Adrenal gland (tissue), 12 donors: Measurements from ENCODE around the gene MAP3K8. TPM values are rescaled to one million over a fixed set of nuclear protein-coding genes. Genes with fewer than 3 reads are reported as not detected.
"Not testable (repeated sequence)": the region's sequence is repeated elsewhere in the genome, so short reads cannot be mapped to it uniquely, and the experiment has no call there.

Source experiments
- DNase-seq, 7 donors: peaks; one replicate each; pipeline ENCODE4 v3.0.0-alpha.2; 2019 to 2020
- H3K27ac ChIP-seq, 5 donors: fragments of 200-600 bp; sonication (generic) in 4 of 5; 1 replicate in 3 of 5; 2 replicates in 2 of 5; pipeline versions ENCODE4 v1.5.1 to v1.8.0; 2016 to 2020; ENCODE audit warnings: mild to moderate bottlenecking in 1 of 5
- H3K27me3 ChIP-seq: fragments of 200-600 bp; 2 replicates; pipeline ENCODE4 v1.8.0; 2021
- H3K36me3 ChIP-seq, 2 donors: fragments of 200-600 bp; replicated peaks in 1 of 2; 1 replicate in 1 of 2; 2 replicates in 1 of 2; pipeline versions ENCODE4 v1.5.1 to v1.8.0; 2018 to 2022
- H3K4me1 ChIP-seq, 2 donors: fragments of 200-600 bp; replicated peaks in 1 of 2; 1 replicate in 1 of 2; 2 replicates in 1 of 2; pipeline versions ENCODE4 v1.5.1 to v1.8.0; 2018 to 2021
- H3K4me3 ChIP-seq, 4 donors: fragments of 200-600 bp; sonication (generic) in 3 of 4; one replicate each; pipeline ENCODE4 v1.5.1; 2016 to 2018
- H3K9me3 ChIP-seq, 3 donors: fragments of 200-600 bp; sonication (generic) in 1 of 3; replicated peaks in 1 of 3; 1 replicate in 2 of 3; 2 replicates in 1 of 3; pipeline versions ENCODE4 v1.5.1 to v1.8.0; 2016 to 2021
- POLR2A ChIP-seq, 2 donors: fragments of 450-650 bp; IDR thresholded peaks; one replicate each; pipeline ENCODE4 v1.6.1; 2017; ENCODE audit warnings: antibody characterized with exemption in 2 of 2, mild to moderate bottlenecking in 2 of 2, moderate library complexity in 1 of 2
- WGBS, 4 donors: extraction: QIAGEN DNeasy Blood & Tissue Kit in 2 of 4; methylation state at CpG; one replicate each; pipeline versions ENCODE4 v1.1.5 to v1.1.7; 2013 to 2017; 5-methylcytosine and 5-hydroxymethylcytosine counted together
- intact Hi-C, 2 donors: fragments of 100-400 bp; cut with DNase I; formaldehyde crosslinking; loops; one replicate each; pipeline versions ENCODE4 v1.14.1 to v1.15.0; 2022 to 2023
- polyA plus RNA-seq, 3 donors: library from polyadenylated mRNA; stranded (reverse); fragments of 200-250 nt in 2 of 3; fragments of 350-450 nt in 1 of 3; fragmentation: Illumina TruSeq in 1 of 3; extraction: RNeasy Lipid Tissue Mini Kit (QIAGEN cat#74804) in 1 of 3; gene quantifications; one replicate each; pipeline ENCODE4 v1.2.3, GENCODE V29; 2013 to 2014
- total RNA-seq, 9 donors: library from RNA; depleted of rRNA in 4 of 9; stranded (reverse); fragments of >200 nt in 4 of 9; fragments of 120-200 nt in 1 of 9; fragmentation: NEBNext Ultra II Directional in 1 of 9; extraction: Animal tissue kit (Norgen Biotek cat#: 25700) in 1 of 9; gene quantifications; one replicate each; pipeline versions ENCODE4 v1.1.0 to v1.2.4, GENCODE V29; 2013 to 2023
- TF ChIP-seq, protein P1 (sequence below), 6 experiments: fragments of 450-650 bp in 4 of 6; fragments of 200-600 bp in 2 of 6; sonication (generic) in 1 of 6; IDR thresholded peaks; 1 replicate in 5 of 6; 2 replicates in 1 of 6; pipeline versions ENCODE4 v1.5.1 to v1.8.0; 2016 to 2021; ENCODE audit warnings: antibody characterized with exemption in 6 of 6, mild to moderate bottlenecking in 2 of 6, moderate library complexity in 1 of 6
- donor health status: healthy with polysubstance abuse.
- donor health status: Bipolar disorder and iron deficiency.
- donor health status: DM: yes; HTN: yes; CAD: no.
- donor health status: DM: no; HTN: no; CAD: no.
- donor health status: DM: no; HTN: no; CAD: no.
- donor health status: DM: yes; HTN: yes; CAD: no.

The MAP3K8 gene
- total and polyA plus RNA-seq, 12 donors, result 2.0 to 58.0 (median 20.1) TPM

- intact Hi-C loops, result no loop called here
- H3K9me3 ChIP-seq, result no peaks in the 10 kb centered on the region
- no peak for DNase-seq
- no peaks in the 10 kb centered on the region for H3K4me1 ChIP-seq
- TF ChIP-seq, protein P1, sequence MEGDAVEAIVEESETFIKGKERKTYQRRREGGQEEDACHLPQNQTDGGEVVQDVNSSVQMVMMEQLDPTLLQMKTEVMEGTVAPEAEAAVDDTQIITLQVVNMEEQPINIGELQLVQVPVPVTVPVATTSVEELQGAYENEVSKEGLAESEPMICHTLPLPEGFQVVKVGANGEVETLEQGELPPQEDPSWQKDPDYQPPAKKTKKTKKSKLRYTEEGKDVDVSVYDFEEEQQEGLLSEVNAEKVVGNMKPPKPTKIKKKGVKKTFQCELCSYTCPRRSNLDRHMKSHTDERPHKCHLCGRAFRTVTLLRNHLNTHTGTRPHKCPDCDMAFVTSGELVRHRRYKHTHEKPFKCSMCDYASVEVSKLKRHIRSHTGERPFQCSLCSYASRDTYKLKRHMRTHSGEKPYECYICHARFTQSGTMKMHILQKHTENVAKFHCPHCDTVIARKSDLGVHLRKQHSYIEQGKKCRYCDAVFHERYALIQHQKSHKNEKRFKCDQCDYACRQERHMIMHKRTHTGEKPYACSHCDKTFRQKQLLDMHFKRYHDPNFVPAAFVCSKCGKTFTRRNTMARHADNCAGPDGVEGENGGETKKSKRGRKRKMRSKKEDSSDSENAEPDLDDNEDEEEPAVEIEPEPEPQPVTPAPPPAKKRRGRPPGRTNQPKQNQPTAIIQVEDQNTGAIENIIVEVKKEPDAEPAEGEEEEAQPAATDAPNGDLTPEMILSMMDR (IDR thresholded peaks at IDR 0.05), result no peak
- no peak for TF ChIP-seq POLR2A (IDR thresholded peaks at IDR 0.05)
- no peaks in the 10 kb centered on the region for H3K27me3 ChIP-seq
- peak overlapping the region in 2 of 5 donors; percentile 35 to 65 for H3K27ac ChIP-seq
- no peak overlapping the region for H3K4me3 ChIP-seq
- peaks cover 0 to under 1% of the 10 kb centered on the region in 2 donors for H3K36me3 ChIP-seq
- WGBS, 4 donors, result 62 to 86% (median 71%) methylated on average over 4 of the region's 4 CpGs
Measured at GRCh38 chr10:30467651-30468338, 33.8 kb downstream of the MAP3K8 start.

- intact Hi-C loops, result no loop called here
- DNase-seq, result no peak
- Histone ChIP-seq H3K27ac (no peak overlapping the region), H3K36me3 (no peaks in the 10 kb centered on the region), H3K27me3 (no peaks in the 10 kb centered on the region), H3K4me1 (no peaks in the 10 kb centered on the region), H3K4me3 (no peak overlapping the region), H3K9me3 (no peaks in the 10 kb centered on the region)
- TF ChIP-seq, protein P1 (IDR thresholded peaks at IDR 0.05), result no peak
- no peak for TF ChIP-seq POLR2A (IDR thresholded peaks at IDR 0.05)
- 77 to 92% (median 80%) methylated on average over 4 of the region's 4 CpGs for WGBS, 4 donors
Measured at GRCh38 chr10:30472414-30473155, 38.6 kb downstream of the MAP3K8 start.

DNA sequence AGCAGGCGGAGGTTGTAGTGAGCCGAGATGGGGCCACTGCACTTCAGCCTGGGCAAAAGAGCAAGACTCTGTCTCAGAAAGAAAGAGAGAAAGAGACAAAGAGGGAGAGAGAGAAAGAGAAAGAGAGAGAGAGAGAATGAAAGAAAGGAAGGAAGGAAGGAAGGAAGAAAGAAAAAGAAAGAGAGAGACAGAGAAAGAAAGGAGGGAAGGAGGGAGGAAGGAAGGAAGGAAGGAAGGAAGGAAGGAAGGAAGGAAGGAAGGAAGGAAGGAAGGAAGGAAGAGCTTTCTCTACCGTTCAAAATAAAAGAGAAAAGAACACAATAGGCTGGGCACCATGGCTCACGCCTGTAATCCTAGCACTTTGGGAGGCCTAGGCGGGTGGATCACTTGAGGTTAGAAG, 41.5 kb downstream of the MAP3K8 start:
- intact Hi-C loops, H3K27ac ChIP-seq, DNase-seq, H3K4me1 ChIP-seq, H3K9me3 ChIP-seq, H3K36me3 ChIP-seq, H3K4me3 ChIP-seq, H3K27me3 ChIP-seq: not testable (repeated sequence)
- 64 to 81% (median 68%) methylated on average over 5 of the region's 5 CpGs for WGBS, 4 donors

DNA sequence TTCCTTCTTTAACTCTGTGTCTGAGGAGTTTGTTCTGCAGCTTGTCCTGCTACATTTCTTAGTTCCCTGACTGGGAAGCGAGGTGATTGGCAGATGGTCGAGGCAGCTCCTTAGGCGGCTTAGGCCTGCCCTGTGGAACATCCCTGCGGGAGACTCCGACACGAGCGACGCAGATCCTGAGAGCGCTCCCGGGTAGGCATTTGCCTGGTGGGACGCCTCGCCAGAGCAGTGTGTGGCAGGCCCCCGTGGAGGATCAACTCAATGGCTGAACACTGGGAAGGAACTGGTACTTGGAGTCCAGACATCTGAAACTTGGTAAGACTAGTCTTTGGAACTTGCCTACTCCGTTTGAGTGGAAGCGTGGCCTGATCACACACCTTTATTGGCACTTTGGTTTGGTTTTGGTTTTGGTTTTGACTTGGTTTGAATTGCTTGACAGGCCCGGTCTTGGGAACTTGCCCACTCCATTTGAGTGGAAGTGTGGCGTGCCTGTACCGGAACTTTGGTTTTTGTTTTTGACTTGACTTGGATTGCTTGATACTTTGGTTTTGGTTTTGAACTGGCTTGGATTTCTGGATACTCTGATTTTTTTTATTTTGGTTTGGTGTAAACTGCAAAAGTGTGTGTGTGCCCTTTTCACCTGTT, 42.6 kb downstream of the MAP3K8 start:
- H3K27ac ChIP-seq, result no peak overlapping the region
- intact Hi-C loops, result no loop called here
- no peaks in the 10 kb centered on the region for H3K27me3 ChIP-seq
- H3K4me1 ChIP-seq, result no peaks in the 10 kb centered on the region
- no peak for DNase-seq
- no peaks in the 10 kb centered on the region for H3K36me3 ChIP-seq
- TF ChIP-seq, protein P1 (IDR thresholded peaks at IDR 0.05), result no peak
- TF ChIP-seq POLR2A (IDR thresholded peaks at IDR 0.05), result no peak
- no peaks in the 10 kb centered on the region for H3K9me3 ChIP-seq
- no peak overlapping the region for H3K4me3 ChIP-seq
- WGBS, 4 donors, result 87 to 91% (median 88%) methylated on average over 15 to 18 of the region's 18 CpGs

GRCh38 chr10:30479513-30479912, 45.5 kb downstream of the MAP3K8 start:
- H3K4me1 ChIP-seq, H3K9me3 ChIP-seq, H3K27ac ChIP-seq, H3K36me3 ChIP-seq, DNase-seq, intact Hi-C loops, H3K27me3 ChIP-seq, H3K4me3 ChIP-seq: not testable (repeated sequence)
- 73 to 86% (median 77%) methylated on average over 8 of the region's 8 CpGs for WGBS, 4 donors
